AML-193 (cell line): Measurements from ENCODE around the gene RPL10L.

Experiments used
- DNase-seq, 2 experiments: peaks; one replicate each; lab custom pipeline; 2025; lab: John Stamatoyannopoulos, UW

The RPL10L gene

GRCh38 chr14:46651526-46652144 is at the start of gene RPL10L:
RPL10L (minus strand) TSS chr14:46651781; CDS start chr14:46651736, 45 bp downstream.
- no peak for DNase-seq

- DNase-seq, result no peak
These were observed 40.2 kb upstream of the RPL10L start for GRCh38 chr14:46691819-46692218.

GRCh38 chr14:46686652-46687051 is 35.1 kb upstream of the RPL10L start:
- peak; percentile 46 to 59 for DNase-seq

- DNase-seq, result no peak
These were observed 20.5 kb upstream of the RPL10L start for GRCh38 chr14:46672128-46672527.

- DNase-seq, result no peak
These were observed 11.8 kb upstream of the RPL10L start for GRCh38 chr14:46663382-46663781.

- no peak for DNase-seq
These were observed 10.1 kb upstream of the RPL10L start for GRCh38 chr14:46661728-46662127.

- no peak for DNase-seq
These were observed 1.6 kb upstream of the RPL10L start for GRCh38 chr14:46653031-46653755.

- no peak for DNase-seq
These were observed 4.8 kb downstream of the RPL10L start for GRCh38 chr14:46646796-46647195.

- DNase-seq, result no peak
These were observed 24.7 kb downstream of the RPL10L start for GRCh38 chr14:46626876-46627275.
